NCI-H1436 treated with DMSO at 0.1 percent for 48 hours (cell line): ENCODE measurements around the gene PLSCR1.
"Not testable (repeated sequence)": the region's sequence is repeated elsewhere in the genome, so short reads cannot be mapped to it uniquely, and the experiment has no call there.

Experiments used
- DNase-seq: peaks from one replicate; lab custom pipeline; 2025; lab: John Stamatoyannopoulos, UW

The PLSCR1 gene

DNA sequence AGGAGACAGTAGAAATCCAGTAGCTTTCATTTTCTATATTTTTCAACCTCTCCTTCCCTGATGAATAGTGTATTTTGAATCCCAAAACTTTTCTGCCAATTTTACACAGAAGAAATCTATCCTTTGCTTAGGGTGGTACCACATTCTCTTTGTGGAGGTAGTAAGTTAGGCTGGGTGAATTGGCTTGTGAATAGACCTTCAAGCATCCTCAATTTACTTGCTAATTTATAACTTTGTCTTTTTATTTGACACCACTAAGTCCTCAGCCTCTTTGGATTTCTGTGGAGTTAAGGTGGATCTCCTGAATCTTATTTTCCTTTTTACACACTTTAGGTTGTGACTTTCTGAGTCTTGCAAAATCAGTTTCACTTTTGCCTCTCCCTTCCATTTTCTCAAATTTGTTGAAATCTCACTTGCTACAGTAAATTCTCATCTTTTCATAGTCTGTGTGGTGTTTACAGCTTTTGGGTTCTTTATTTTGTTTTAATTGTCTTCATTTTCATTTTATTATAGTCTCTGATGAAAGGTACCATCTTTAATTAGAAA is 5.7 kb upstream of the PLSCR1 start:
- DNase-seq = no peak

DNA sequence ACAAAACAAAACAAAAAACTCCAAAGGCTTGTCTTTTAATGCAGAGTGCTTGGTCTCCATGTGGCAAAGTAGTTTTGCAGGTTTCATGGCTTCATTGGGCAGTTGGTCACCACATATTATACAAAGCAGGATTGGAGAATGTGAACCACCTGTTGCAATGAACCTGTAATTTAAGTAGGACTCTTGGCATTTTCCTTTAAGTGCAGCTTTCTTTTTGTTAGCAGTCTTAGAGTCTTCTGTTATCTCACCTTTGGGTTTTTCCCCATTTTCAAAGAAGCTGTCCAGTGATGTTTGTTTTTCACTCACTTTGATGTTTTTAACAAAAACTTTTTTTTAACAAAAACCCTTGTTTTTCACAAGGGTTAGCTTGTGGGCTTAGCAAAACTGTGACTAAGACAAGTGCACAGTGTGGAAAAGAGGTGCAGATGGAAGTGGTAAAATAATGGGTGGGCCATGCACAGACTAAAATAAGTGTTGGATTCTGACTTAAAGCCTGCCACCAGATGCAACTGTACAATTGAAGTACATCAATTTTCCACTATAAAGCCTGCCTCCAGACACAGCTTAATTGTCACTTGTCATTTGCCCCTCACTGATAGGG is 2.9 kb upstream of the PLSCR1 start:
- DNase-seq = no peak

DNA sequence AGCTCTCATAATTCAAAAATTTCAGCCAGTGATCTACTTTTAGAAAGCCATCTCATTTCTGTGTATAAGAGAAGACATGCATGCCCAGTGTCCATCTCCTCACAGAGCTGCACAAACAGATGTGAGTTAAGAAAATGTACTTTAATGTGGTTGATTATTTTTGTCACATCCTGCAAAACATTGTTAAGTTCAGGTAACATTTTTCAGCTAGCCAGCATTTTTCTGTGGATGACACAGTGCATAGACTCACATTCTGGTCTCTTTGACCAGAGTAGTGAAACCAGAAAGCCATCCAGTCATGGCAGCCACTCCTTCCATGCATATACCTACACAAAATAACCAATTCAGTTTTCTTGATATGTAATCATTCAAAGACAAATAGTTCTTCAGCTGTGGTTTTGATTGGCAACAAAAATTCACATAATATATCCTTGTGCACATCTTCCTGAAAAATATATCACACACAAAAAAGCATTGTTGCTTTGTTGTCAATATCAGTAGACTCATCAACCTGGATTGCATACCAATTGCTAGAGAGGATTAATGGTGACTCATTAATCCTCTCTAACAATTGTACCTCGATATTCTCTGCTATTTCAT is 2.1 kb upstream of the PLSCR1 start:
- DNase-seq = no peak

DNA sequence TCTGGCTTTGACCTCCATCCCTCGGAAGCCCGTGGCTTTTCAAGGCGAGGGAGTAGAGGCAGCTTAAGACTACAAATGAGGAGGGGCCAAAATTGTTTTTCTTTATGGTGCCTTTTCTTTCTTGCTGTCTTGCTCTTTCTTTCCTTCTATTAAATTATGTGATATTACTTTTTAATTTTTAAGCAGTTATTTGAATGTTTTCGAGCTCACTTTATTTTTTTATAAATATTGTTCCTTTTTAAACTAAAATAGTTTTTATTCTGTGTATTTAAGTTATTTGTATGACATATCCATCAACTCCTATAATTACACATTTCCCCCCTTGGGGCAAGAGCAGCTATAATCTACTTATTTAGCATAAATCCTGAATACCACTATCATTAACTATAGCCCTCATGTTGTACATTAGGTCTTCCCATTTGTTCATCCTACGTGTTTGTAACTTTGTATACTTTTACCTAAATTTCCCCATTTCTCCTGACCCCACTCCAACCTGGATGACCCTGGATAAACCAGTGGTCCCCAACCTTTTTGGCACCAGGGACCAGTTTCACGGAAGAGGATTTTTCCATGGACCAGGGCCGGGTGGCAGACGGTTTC is 622 bp upstream of the PLSCR1 start:
- DNase-seq = no peak

DNA sequence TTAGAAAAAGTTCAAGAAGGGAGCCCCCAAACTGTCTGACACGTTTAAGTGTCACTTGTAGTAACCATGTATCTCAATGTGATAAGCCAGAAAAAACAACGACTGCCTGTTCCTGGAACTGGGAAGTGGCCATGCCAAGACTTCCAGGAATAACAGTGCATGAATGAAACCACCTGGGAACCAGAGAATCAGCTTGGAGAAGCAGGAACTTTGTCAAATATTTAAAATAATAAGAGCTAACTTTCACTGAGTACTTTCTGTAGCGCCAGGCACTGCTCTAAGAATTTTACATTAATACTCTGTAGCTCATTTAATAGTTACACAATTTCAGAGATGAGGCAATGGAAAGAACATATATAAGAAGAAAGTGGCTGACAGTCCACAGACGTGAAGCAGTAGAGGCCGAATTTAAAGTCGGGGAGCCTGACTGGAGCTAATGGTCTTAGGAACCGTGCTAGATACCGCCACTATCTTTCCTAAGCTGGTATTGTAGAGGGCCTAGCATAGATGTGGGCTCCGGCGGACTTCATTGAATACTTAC is 876 bp downstream of the PLSCR1 start:
- no peak for DNase-seq

DNA sequence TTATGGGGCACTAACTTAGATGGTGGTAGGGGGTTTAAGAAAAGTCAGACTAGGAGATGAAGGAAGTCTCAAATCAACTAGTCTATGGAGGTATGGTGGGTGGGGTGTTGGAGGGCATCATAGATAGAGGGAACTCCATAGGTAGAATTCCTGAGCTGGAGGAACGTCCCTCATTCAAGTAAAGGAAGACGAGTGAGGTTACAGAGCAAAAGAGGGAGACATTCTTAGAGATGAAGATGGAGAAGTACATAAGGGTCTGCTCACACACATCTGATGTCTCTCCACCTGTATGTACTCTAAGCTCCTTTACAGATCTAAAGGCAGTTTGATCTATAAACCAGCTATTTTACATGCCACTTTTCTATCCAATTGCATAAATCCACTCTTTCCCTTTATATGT is 1.4 kb downstream of the PLSCR1 start:
- DNase-seq = no peak

DNA sequence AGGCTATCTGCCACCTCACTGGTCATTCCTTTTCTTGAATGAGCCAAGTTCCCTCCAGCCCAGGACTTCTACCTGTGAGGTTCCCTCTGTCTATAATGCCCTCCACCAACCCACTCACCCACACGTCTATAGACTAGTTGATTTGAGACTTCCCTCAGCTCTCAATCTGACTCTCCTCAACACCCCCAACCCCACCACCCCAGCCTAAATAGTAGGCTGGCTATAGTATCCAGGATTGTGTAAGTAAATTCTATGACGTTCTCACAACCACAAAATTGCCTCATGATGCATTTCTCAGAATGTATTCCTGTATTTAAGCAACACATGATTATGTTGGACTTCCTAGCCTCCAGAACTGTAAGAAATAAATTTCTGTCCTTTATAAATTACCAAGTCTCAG is 2.2 kb downstream of the PLSCR1 start:
- DNase-seq = no peak

DNA sequence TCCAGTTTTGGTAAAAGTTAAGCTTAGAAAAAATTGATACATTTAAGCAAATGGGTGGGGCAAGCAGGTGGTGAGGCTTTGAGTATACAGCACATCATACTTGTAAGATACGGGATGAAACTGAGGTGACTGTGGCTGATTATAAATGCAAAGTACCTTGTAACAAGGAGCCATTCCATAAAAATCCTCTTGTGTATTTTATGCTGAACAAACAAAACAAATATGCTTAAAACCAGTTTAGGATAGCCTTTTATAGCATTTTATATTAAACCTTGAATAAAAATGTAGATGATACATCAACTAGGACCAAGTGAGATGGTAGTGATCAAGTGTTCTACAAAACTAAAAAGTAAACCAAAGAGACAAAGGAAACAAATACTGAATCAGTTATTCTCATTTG is 3.4 kb downstream of the PLSCR1 start:
- DNase-seq = no peak

DNA sequence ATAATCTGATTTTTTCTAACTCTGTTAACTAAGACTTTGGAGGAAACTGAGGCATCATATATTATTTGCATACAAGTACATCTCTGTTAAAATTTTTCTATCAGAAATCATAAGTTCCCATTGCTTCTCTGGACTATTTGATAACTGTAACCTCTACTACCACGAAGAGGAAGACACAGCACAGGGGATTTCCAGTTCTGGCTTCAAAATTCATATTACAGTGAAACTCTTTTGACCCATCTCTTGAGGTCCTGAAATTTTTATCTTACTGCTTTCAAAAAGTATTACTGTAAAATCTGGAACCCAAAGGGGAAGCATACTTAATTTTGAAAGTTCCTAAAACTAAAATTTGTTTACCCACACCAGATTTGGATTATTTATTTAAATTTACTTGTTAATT is 4.2 kb downstream of the PLSCR1 start:
- no peak for DNase-seq

DNA sequence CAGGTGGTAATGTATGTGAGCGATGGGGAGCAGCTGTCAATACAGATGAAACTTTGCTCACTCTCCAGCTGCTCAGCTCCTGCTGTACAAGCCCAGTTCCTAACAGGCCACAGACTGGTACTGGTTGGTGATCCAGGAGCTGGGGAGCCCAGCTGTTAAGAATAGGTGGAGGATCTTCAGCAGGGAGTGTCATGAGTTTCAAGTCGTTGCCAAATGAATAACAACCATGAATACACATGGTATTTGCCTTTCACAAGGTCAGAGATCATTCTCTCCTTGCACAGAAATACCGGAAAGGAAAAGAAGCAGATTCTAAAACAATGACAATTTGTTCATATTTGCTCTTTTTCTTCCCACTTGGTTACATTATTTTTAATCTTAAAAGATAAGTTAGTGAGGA is 5.1 kb downstream of the PLSCR1 start:
- DNase-seq = no peak

DNA sequence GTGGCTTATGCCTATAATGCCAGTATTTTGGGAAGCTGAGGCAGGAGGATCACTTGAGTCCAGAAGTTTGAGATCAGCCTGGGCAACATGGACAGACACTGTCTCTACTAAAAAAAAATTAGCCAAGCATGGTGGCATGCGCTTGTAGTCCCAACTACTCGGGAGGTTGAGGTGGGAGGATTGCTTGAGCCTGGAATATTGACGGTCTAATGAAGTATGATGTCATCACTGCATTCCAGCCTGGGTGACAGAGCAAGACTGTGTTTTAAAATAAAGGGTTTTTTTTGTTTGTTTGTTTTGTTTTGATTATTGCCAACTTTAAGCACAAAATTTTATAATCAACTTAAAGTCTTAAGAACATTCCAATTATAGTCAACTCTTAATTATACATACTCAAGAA is 6.8 kb downstream of the PLSCR1 start:
- no peak for DNase-seq

DNA sequence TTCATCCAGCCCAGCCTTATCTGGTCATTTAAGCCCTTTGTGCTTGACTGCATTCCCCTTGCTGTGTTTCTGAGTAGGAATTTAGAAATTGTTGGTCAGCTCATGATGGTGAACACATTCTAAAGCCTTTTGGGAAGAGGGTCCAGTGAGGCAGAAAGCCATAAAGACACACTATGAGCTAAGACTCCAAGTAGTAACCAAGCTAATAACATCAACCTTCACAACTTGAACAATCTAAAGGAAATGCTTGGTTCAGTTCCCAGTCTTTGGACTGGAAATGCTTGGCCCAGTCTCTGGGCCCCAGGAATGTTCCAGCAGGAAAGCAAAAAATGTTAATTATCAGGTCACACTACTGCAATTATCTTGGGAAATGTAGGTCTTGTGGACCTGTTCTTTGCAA is 7.7 kb downstream of the PLSCR1 start:
- no peak for DNase-seq

DNA sequence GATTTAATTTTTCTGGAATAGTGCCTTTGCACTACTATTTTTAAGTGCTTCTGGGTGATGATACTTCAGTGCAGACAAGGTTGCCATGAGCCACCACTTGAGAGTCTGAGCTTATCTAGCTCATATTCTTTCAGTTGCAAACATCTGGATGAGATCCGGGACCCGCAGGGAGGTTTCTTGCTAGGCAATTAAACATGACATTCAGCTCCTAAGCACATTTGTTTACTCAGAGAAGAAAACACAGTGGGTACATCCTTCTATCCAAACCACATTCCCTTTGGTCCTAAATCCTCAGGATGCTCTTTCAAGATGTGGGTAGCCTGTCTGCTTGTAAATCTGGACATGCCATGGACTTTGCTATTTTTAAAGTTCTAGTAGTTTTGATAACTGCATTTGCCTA is 12.0 kb downstream of the PLSCR1 start:
- DNase-seq = no peak

DNA sequence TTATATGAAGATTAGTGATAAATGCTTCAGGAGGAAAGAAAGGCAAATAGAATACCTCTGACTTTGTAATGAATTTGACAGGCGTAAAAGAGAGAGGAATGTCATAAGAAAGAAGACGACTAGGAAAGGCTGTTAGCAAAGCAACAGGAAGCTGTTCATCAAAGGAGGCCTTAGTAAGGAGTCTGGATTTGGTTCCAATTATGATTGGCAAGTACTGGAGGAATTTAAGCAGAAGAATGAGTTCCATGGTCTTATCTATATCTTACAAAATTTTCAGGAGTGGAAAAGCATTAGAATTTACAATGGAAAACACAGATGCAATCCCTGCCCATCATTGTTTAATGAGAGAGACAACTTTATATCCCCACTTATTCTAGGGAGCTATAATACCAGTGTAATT is 13.8 kb downstream of the PLSCR1 start:
- no peak for DNase-seq

DNA sequence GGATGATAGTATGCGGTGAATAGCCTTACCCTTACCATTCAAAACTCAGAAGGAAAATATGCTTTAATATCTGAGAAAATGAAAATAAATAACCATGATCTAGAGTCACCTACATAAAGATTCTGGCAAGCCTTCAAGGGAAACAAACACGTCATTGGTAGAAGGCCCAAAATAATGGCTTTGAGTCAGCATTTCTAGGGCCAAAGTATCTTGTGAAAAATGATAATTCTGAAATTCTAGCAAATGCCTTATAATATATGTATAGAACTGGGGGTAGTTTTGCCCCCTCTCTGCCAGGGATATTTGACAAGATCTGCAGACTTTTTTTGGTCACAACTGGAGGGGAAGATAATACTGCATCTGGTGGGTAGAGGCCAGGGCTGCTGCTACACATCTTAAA is 15.4 kb downstream of the PLSCR1 start:
- DNase-seq = no peak

DNA sequence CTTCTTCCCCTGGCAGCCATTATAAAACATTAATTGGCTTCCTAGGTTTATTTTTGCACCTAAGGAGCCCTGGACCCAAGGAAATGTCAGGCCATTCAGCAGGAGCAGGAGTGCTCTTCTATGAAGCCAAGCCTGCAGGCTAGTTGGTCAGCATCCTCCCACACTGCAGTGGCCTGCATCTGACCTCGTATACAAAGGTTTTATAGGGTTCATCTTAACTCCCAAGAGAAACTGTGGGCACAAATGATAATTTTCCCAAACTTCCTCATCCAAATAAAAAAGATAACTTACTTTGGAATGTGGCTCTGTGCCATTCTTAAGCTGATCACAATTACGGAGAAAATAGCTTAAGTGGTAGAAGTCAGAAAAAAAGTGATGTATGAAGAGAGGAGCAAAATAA is 19.4 kb downstream of the PLSCR1 start:
- DNase-seq = no peak

DNA sequence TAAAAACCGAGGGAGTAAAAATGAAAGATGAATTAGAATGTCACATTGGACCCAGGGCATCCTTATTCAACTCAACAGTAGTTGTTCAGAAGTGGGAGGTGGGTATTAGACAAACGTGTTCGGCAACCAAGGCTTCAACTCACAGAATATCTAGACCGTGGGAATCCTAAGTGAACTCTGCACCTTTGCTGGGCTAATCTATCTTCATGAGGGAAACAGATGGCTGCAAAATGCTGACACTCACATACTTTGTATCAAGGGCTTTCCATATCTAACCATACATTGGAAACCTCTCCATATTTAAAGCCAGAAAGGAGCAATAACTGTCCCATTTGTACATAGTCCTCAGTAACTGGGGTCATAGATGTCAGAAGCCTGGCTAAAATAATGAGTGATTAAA is 20.9 kb downstream of the PLSCR1 start:
- DNase-seq = no peak

DNA sequence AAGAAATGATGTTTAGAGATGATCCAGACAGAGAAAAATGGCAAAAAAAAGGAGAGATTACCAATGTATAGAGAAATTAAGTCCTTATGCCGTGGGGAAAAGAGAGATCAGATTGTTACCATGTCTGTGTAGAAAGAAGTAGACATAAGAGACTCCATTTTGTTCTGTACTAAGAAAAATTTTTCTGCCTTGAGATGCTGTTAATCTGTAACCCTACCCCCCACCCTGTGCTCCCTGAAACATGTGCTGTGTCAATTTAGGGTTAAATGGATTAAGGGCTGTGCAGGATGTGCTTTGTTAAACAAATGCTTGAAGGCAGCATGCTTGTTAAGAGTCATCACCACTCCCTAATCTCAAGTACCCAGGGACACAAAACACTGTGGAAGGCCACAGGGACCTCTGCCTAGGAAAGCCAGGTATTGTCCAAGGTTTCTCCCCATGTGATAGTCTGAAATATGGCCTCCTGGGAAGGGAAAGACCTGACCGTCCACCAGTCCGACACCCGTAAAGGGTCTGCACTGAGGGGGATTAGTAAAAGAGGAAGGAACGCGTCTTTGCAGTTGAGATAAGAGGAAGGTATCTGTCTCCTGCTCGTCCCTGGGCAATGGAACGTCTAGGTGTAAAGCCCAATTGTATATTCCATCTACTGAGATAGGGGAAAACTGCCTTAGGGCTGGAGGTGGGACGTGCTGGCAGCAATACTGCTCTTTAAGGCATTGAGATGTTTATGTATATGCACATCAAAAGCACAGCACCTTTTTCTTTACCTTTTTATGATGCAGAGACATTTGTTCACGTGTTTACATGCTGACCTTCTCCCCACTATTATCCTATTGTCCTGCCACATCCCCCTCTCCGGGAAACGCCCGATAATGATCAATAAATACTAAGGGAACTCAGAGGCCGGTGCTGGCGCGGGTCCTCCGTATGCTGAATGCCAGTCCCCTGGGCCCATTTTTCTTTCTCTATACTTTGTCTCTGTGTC is 21.9 kb downstream of the PLSCR1 start:
- DNase-seq = not testable (repeated sequence)

DNA sequence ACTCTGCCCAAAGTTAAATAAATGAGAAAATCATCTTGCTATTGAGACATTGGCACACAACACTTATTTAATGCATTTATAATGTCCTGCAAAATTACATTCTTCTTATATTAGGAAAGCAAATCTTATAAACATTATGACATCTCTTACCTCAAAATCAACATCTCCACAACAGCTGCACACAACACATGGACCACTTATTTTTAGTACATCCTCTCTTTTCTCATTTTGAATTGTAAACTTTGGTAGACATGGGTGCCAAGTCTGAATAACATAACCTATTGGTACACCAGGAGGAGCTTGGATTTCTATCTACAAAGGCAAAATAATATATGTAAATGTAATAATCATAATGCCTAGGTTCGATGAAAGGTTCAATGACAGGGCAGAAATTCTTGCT is 23.0 kb downstream of the PLSCR1 start:
- DNase-seq = no peak

DNA sequence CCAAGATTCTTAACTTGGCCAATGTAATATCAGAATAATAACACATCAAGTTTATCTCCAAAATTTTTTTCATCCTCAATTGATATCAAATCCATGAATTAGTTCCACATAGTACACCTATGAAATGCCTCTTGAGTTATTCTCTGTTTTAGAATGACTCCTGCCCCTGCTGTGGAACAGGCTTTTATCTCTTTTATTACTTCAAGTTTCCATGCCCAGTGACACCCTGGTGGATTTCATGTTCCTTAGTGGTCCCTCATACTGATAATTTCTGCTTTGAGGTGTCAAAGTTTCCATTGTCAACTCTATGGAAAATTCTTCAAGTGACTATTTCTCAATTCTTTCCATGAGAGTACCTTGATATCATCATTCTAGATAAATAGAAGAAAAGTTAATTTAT is 24.6 kb downstream of the PLSCR1 start:
- no peak for DNase-seq

DNA sequence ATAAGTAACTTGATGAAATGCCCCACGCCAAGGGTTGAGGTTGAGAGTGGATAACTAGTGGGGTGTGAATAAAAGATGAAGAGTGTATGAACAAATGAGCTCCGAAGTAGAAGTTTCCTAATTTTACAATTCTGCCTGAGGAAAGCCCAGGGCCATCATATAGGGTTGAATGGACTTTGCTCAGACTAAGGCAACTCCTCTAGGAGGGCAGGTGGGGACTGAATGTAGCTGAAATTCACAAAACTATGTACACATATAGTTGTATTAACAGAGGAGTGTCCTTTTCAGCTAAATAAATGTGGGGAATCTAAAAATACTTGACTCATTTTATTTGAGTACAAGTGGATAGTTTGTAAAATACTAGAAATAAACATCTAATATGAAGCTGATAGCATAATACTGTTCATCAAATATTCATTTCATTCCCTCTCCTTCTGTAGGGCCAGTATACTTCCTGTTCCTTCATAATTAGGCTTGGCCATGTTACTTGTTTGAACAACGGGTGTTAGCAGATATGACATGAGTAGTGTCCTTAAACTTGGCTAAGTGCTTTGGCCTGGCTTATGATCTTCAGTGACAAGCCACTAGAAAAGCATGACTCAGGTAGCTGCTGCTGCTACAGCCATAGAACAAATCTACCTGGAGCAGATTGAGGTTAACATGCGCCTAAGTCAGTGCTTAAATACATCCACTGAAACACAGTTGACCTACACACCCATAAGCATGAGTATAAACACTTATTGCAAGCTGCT is 26.5 kb downstream of the PLSCR1 start:
- no peak for DNase-seq
